Mucosa of descending colon (tissue), 3 donors: ENCODE measurements around the gene ZNF358. TPM values are rescaled to one million over a fixed set of nuclear protein-coding genes. Genes with fewer than 3 reads are reported as not detected.

Experiments
- ATAC-seq: fragments of 200-7000 bp; cut with Tn5 transposase; one replicate; pipeline ENCODE4 v1.9.1; 2020; ENCODE audit warnings: mild to moderate bottlenecking, moderate library complexity
- DNase-seq, 3 donors: peaks; one replicate each; pipeline ENCODE4 v3.0.0-alpha.2; 2020
- H3K36me3 ChIP-seq: fragments of 200-600 bp; one replicate; pipeline ENCODE4 v1.8.0; 2021; ENCODE audit warnings: low read depth, mild to moderate bottlenecking
- H3K4me1 ChIP-seq: fragments of 200-600 bp; one replicate; pipeline ENCODE4 v1.8.0; 2021; ENCODE audit warnings: low read depth, mild to moderate bottlenecking
- H3K4me3 ChIP-seq: fragments of 200-600 bp; one replicate; pipeline ENCODE4 v1.8.0; 2021; ENCODE audit warnings: mild to moderate bottlenecking
- H3K9me3 ChIP-seq: fragments of 200-600 bp; one replicate; pipeline ENCODE4 v1.8.0; 2021; ENCODE audit warnings: mild to moderate bottlenecking
- CTCF ChIP-seq: fragments of 200-600 bp; IDR thresholded peaks from one replicate; pipeline ENCODE4 v1.8.0; 2022; ENCODE audit warnings: antibody characterized with exemption, mild to moderate bottlenecking
- intact Hi-C, 2 donors: fragments of 100-400 bp; cut with DNase I in 1 of 2; cut with micrococcal nuclease in 1 of 2; formaldehyde crosslinking; loops; one replicate each; pipeline versions ENCODE4 v1.11.0 to v1.11.1; 2022; cut with DNase I, micrococcal nuclease
- total RNA-seq, 3 donors: library from RNA; stranded (reverse); fragmentation: NEBNext Ultra II Directional in 2 of 3; extraction: Animal tissue kit (Norgen Biotek cat#: 25700) in 2 of 3; gene quantifications; one replicate each; pipeline versions ENCODE4 v1.2.1 to v1.2.4, GENCODE V29; 2021 to 2023
- donor health status: DM: no; HTN: no; CAD: no; lungs with moderate emphysema.
- donor health status: DM: no; HTN: no; CAD: no.
- donor health status: DM: no; HTN: yes; CAD: no.

The ZNF358 gene
- total RNA-seq, 3 donors from 2014 or later = 31.7 to 88.8 (median 42.1) TPM

GRCh38 chr19:7516878-7517277, 975 bp downstream of the ZNF358 start:
- H3K4me3 ChIP-seq = no peak overlapping the region
- no peak for DNase-seq
- no peak for TF ChIP-seq CTCF
- no peaks in the 10 kb centered on the region for H3K36me3 ChIP-seq
- intact Hi-C loops = no loop called here
- H3K9me3 ChIP-seq = no peaks in the 10 kb centered on the region
- ATAC-seq = no peak
- H3K4me1 ChIP-seq = peaks cover 9% of the 10 kb centered on the region

GRCh38 chr19:7519361-7520130, 3.6 kb downstream of the ZNF358 start:
- intact Hi-C loops = no loop called here
- no peak for ATAC-seq
- no peaks in the 10 kb centered on the region for H3K36me3 ChIP-seq
- no peak overlapping the region for H3K4me3 ChIP-seq
- no peaks in the 10 kb centered on the region for H3K9me3 ChIP-seq
- TF ChIP-seq CTCF = no peak
- DNase-seq = no peak
- H3K4me1 ChIP-seq = peaks cover 23% of the 10 kb centered on the region

- Histone ChIP-seq H3K36me3 (no peaks in the 10 kb centered on the region), H3K4me1 (peaks cover 23% of the 10 kb centered on the region), H3K9me3 (no peaks in the 10 kb centered on the region), H3K4me3 (no peak overlapping the region)
- DNase-seq = no peak
- TF ChIP-seq CTCF = no peak
- intact Hi-C loops = no loop called here
- ATAC-seq = no peak
Measured at GRCh38 chr19:7520131-7521051, 4.5 kb downstream of the ZNF358 start.

- intact Hi-C loops = no loop called here
- Histone ChIP-seq H3K36me3 (no peaks in the 10 kb centered on the region), H3K9me3 (no peaks in the 10 kb centered on the region), H3K4me3 (no peak overlapping the region), H3K4me1 (peaks cover 20% of the 10 kb centered on the region)
- TF ChIP-seq CTCF = no peak
- ATAC-seq (no peak), DNase-seq (no peak)
Measured at GRCh38 chr19:7521551-7522071, 5.7 kb downstream of the ZNF358 start.

DNA sequence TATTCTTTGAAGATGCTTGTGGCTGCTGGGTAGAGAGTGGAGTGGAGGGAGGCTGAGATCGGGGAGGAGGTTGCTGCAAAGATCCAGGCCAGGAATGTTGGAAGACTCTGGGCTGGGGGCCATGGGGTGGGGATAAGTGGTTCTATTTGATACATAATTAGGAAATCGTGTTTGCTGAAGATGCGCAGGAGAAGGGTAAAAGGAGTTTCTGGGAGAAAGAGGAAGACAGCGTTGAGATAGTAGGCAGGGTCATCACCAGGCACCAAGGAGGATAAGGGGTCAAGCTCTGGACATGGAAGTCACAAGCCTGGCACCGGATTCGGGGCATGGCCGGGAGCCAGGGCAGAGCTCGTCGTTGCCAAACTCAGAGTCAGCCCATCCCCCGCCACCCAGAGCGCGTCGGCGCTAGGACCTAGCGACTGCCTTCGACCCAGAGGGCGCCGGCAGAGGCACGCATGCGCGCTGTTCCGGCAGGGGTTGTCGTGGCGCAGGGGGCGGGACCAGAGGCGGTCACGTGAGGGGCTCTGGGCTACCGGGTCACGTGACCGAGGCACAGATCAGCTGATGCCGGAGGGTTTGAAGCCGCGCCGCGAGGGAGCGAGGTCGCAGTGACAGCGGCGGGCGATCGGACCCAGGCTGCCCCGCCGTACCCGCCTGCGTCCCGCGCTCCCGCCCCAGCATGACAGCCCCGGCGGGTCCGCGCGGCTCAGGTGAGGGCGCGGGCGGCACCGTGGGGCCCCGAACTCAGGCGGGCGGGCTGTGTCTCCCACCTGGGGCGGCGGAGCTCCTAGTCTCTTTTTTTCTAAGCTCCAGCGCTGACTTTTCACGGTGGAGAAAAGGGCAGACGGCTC, 6.4 kb downstream of the ZNF358 start, which contains the start of gene MCOLN1:
MCOLN1 (plus strand) TSS at position 553 of the 851 bp plus-strand sequence; CDS start at position 680, 127 bp downstream.
- H3K36me3 ChIP-seq = no peaks in the 10 kb centered on the region
- H3K4me1 ChIP-seq = peaks cover 18% of the 10 kb centered on the region
- no peak for TF ChIP-seq CTCF
- peak; percentile 99 to 100 (median 100) for DNase-seq
- ATAC-seq = peak; percentile 98
- peak within 1 kb of the TSS; percentile 39 for H3K4me3 ChIP-seq
- no peaks in the 10 kb centered on the region for H3K9me3 ChIP-seq
- intact Hi-C loops = no loop called here
